SK-N-SH (cell line): ENCODE data around the gene LONRF3. TPM values are rescaled to one million over a fixed set of nuclear protein-coding genes. Genes with fewer than 3 reads are reported as not detected.

ENCODE experiments used
- CTCF ChIA-PET: fragments of 300-600, 350-600 bp; formaldehyde crosslinking; extraction: SDS; loops from one replicate; lab custom pipeline; 2021; lab: Yijun Ruan, JAX
- POLR2A ChIA-PET: fragments of 350-600 bp; sonication (Branson Sonifier 250); formaldehyde crosslinking; extraction: SDS; loops from one replicate; lab custom pipeline; 2020; ENCODE audit warnings: antibody characterized with exemption, inconsistent platforms; lab: Yijun Ruan, JAX
- DNase-seq: peaks from one replicate; pipeline ENCODE4 v3.0.0; 2012
- H2AFZ ChIP-seq: fragments of 200-600 bp; sonication (generic); 2 replicates; pipeline ENCODE4 v1.8.1; 2016; ENCODE audit warnings: antibody characterized with exemption, mild to moderate bottlenecking, low read depth
- H3F3A ChIP-seq: fragments of 200-600 bp; sonication (generic); replicated peaks from 2 replicates; pipeline ENCODE3; 2016; ENCODE audit warnings: antibody characterized with exemption, mild to moderate bottlenecking; ENCODE audit not compliant: insufficient read depth
- H3K27ac ChIP-seq, 2 experiments: fragments of 200-500 bp in 1 of 2; fragments of 200-600 bp in 1 of 2; sonication (Bioruptor generic) in 1 of 2; sonication (generic), shearing (Covaris generic) in 1 of 2; 2 replicates each; pipeline versions ENCODE4 v1.5.1 to v1.6.1; 2014 to 2016; ENCODE audit warnings: low read depth in 2 of 2, inconsistent platforms in 1 of 2, low read length in 1 of 2, mild to moderate bottlenecking in 1 of 2, mixed read lengths in 1 of 2
- H3K27me3 ChIP-seq: fragments of 200-600 bp; sonication (generic), shearing (Covaris generic); 2 replicates; pipeline ENCODE4 v1.6.1; 2016; ENCODE audit warnings: mixed run types; ENCODE audit not compliant: insufficient read depth
- H3K36me3 ChIP-seq, 2 experiments: fragments of 200-500 bp in 1 of 2; fragments of 200-600 bp in 1 of 2; sonication (Bioruptor generic) in 1 of 2; sonication (generic) in 1 of 2; replicated peaks in 1 of 2; 2 replicates each; pipeline versions ENCODE3 to v1.5.1; 2014 to 2016; ENCODE audit warnings: low read length in 1 of 2, mild to moderate bottlenecking in 1 of 2; ENCODE audit not compliant: insufficient read depth in 2 of 2, control insufficient read depth in 1 of 2
- H3K4me1 ChIP-seq, 2 experiments: fragments of 200-500 bp in 1 of 2; fragments of 200-600 bp in 1 of 2; sonication (Bioruptor generic) in 1 of 2; sonication (generic), shearing (Covaris generic) in 1 of 2; 2 replicates each; pipeline versions ENCODE4 v1.5.1 to v1.6.1; 2014 to 2016; ENCODE audit warnings: low read depth in 1 of 2, low read length in 1 of 2, mixed run types in 1 of 2; ENCODE audit not compliant: insufficient read depth in 2 of 2, control insufficient read depth in 1 of 2
- H3K4me2 ChIP-seq: fragments of 200-600 bp; sonication (generic), shearing (Covaris generic); 2 replicates; pipeline ENCODE4 v1.6.1; 2017; ENCODE audit warnings: mixed run types
- H3K4me3 ChIP-seq, 2 experiments: fragments of 200-500 bp in 1 of 2; fragments of 200-600 bp in 1 of 2; sonication (Bioruptor generic) in 1 of 2; sonication (generic), shearing (Covaris generic) in 1 of 2; 2 replicates each; pipeline versions ENCODE4 v1.5.1 to v1.8.1; 2014 to 2016; ENCODE audit warnings: low read depth in 2 of 2, inconsistent platforms in 1 of 2, low read length in 1 of 2, mild to moderate bottlenecking in 1 of 2, mixed read lengths in 1 of 2, moderate library complexity in 1 of 2
- H3K79me2 ChIP-seq: fragments of 200-600 bp; sonication (generic); 2 replicates; pipeline ENCODE4 v1.8.1; 2017; ENCODE audit warnings: mild to moderate bottlenecking; ENCODE audit not compliant: insufficient read depth
- H3K9ac ChIP-seq: fragments of 200-600 bp; sonication (generic); 2 replicates; pipeline ENCODE4 v1.6.1; 2017; ENCODE audit warnings: mixed run types
- H3K9me2 ChIP-seq: fragments of 200-600 bp; sonication (generic); 2 replicates; pipeline ENCODE4 v1.6.1; 2017; ENCODE audit warnings: mixed run types
- H3K9me3 ChIP-seq: fragments of 200-600 bp; sonication (generic); 2 replicates; pipeline ENCODE4 v1.6.1; 2017; ENCODE audit warnings: mixed run types, mild to moderate bottlenecking, moderate library complexity
- H4K20me1 ChIP-seq: fragments of 200-600 bp; sonication (generic); 2 replicates; pipeline ENCODE4 v1.6.1; 2017; ENCODE audit warnings: mild to moderate bottlenecking, mixed run types; ENCODE audit not compliant: insufficient read depth
- CHD2 ChIP-seq: fragments of 150-350 bp; IDR thresholded peaks from 2 replicates; pipeline ENCODE4 v1.6.1; 2018; ENCODE audit warnings: low read length; ENCODE audit not compliant: partially characterized antibody
- CTCF ChIP-seq: fragments of 200-600 bp; sonication (generic); IDR thresholded peaks from 2 replicates; pipeline ENCODE4 v1.6.1; 2017; ENCODE audit warnings: antibody characterized with exemption, mild to moderate bottlenecking, moderate library complexity
- EP300 ChIP-seq, 2 experiments: IDR thresholded peaks; 2 replicates each; pipeline versions ENCODE4 v1.4.0 to v1.6.1; 2012; ENCODE audit warnings: borderline replicate concordance in 1 of 2, low read depth in 1 of 2, low read length in 1 of 2
- EZH2phosphoT487 ChIP-seq: fragments of 200-600 bp; sonication (generic); IDR thresholded peaks from 2 replicates; pipeline ENCODE4 v1.6.1; 2017; ENCODE audit warnings: low read depth, mixed run types, mild to moderate bottlenecking, antibody characterized with exemption, moderate library complexity, borderline replicate concordance
- FOXM1 ChIP-seq: IDR thresholded peaks from 2 replicates; pipeline ENCODE4 v1.4.0; 2012; ENCODE audit warnings: low read depth, mild to moderate bottlenecking
- GABPA ChIP-seq: IDR thresholded peaks from 2 replicates; pipeline ENCODE4 v1.4.0; 2012; ENCODE audit warnings: low read depth, mild to moderate bottlenecking
- IRF3 ChIP-seq: fragments of 150-350 bp; IDR thresholded peaks from 2 replicates; pipeline ENCODE4 v1.6.1; 2016; ENCODE audit warnings: mild to moderate bottlenecking, low read depth, low read length
- MAX ChIP-seq: IDR thresholded peaks from 2 replicates; pipeline ENCODE4 v1.4.0; 2012; ENCODE audit warnings: low read depth
- MXI1 ChIP-seq: IDR thresholded peaks from 2 replicates; pipeline ENCODE4 v1.6.1; 2012; ENCODE audit warnings: mild to moderate bottlenecking, low read depth, low read length, improper control_type of control experiment
- NFIC ChIP-seq: IDR thresholded peaks from 2 replicates; pipeline ENCODE4 v1.4.0; 2012; ENCODE audit warnings: borderline replicate concordance
- NRF1 ChIP-seq: IDR thresholded peaks from 2 replicates; pipeline ENCODE4 v1.6.1; 2012; ENCODE audit warnings: low read depth, mild to moderate bottlenecking, low read length
- POLR2AphosphoS5 ChIP-seq: IDR thresholded peaks from 2 replicates; pipeline ENCODE4 v1.6.1; 2012; ENCODE audit warnings: low read depth, low read length
- RAD21 ChIP-seq: IDR thresholded peaks from 2 replicates; pipeline ENCODE4 v1.6.1; 2012; ENCODE audit warnings: mild to moderate bottlenecking, low read length
- SIN3A ChIP-seq: IDR thresholded peaks from 2 replicates; pipeline ENCODE4 v1.6.1; 2012; ENCODE audit warnings: low read depth, mild to moderate bottlenecking, low read length, moderate library complexity, borderline replicate concordance
- SMC3 ChIP-seq: IDR thresholded peaks from 2 replicates; pipeline ENCODE4 v1.6.1; 2012; ENCODE audit warnings: low read depth, low read length, improper control_type of control experiment
- TCF12 ChIP-seq: IDR thresholded peaks from 2 replicates; pipeline ENCODE4 v1.4.0; 2012
- YY1 ChIP-seq: IDR thresholded peaks from 2 replicates; pipeline ENCODE4 v1.4.0; 2012; ENCODE audit warnings: low read depth, mild to moderate bottlenecking
- WGBS: methylation state at CpG from one replicate; pipeline ENCODE4 v1.1.6; 2017; ENCODE audit warnings: low lambda C conversion rate; 5-methylcytosine and 5-hydroxymethylcytosine counted together
- polyA plus RNA-seq, 3 experiments: library from polyadenylated mRNA; depleted of rRNA; stranded (reverse); fragments of >200 nt; gene quantifications; 2 replicates each; pipeline ENCODE4 v1.2.3, GENCODE V29; 2012

Gene LONRF3
- polyA plus RNA-seq, 1 of the 3 experiments (the other 2 are of a cell fraction) = 0.07 TPM

- H3K79me2 ChIP-seq = no peaks in the 10 kb centered on the region
- H3K9me2 ChIP-seq = no peaks in the 10 kb centered on the region
- TF ChIP-seq GABPA (no peak), YY1 (no peak), NRF1 (no peak), NFIC (no peak), FOXM1 (no peak), IRF3 (no peak), EP300 (IDR thresholded peaks at IDR 0.05; ENCODE audit: borderline replicate concordance in 1 of 2, low read depth in 1 of 2, low read length in 1 of 2) (no peak), TCF12 (no peak), EZH2phosphoT487 (no peak), MAX (no peak), SMC3 (no peak), MXI1 (no peak), RAD21 (no peak), CTCF (no peak), POLR2AphosphoS5 (no peak), CHD2 (no peak), SIN3A (no peak)
- 38% methylated on average over 2 of the region's 3 CpGs for WGBS
- no peak for DNase-seq
- no peak overlapping the region for H3K9ac ChIP-seq
- H3K27ac ChIP-seq = no peak overlapping the region
- no peaks in the 10 kb centered on the region for H3K36me3 ChIP-seq
- POLR2A ChIA-PET = no interaction called here
- no peaks in the 10 kb centered on the region for H3K27me3 ChIP-seq
- no peak overlapping the region for H2AFZ ChIP-seq
- no peaks in the 10 kb centered on the region for H4K20me1 ChIP-seq
- H3K4me3 ChIP-seq = no peak overlapping the region
- CTCF ChIA-PET = interaction anchor here (0.5 to 1.1 kb wide), 2 partner anchors 166 to 475 kb away, joined by 3 read pairs; no protein-coding TSS in a partner anchor
- no peak overlapping the region for H3K4me2 ChIP-seq
- H3F3A ChIP-seq = no peaks in the 10 kb centered on the region
- no peaks in the 10 kb centered on the region for H3K9me3 ChIP-seq
- no peaks in the 10 kb centered on the region for H3K4me1 ChIP-seq
Measured at GRCh38 chrX:119013164-119013563, 38.7 kb downstream of the LONRF3 start.
